H1 (cell line): Measurements from ENCODE around the gene SAFB. TPM values are rescaled to one million over a fixed set of nuclear protein-coding genes. Genes with fewer than 3 reads are reported as not detected.

Experiments used
- TAF7 ChIP-seq: optimal IDR thresholded peaks from 2 replicates; pipeline ENCODE3; 2011; ENCODE audit warnings: low read depth, mild to moderate bottlenecking, inconsistent platforms, low read length, moderate library complexity, borderline replicate concordance
- polyA plus RNA-seq, 7 experiments: library from polyadenylated mRNA; depleted of rRNA in 3 of 7; stranded (reverse) in 5 of 7; unstranded in 2 of 7; fragments of >200 nt in 5 of 7; fragments of 200-250 nt in 2 of 7; gene quantifications; 1 replicate in 5 of 7; 2 replicates in 1 of 7; 4 replicates in 1 of 7; pipeline versions ENCODE4 v1.2.1 to v1.2.3, GENCODE V29; 2011 to 2013; ENCODE audit warnings: missing spikeins in 2 of 7, mixed read lengths in 2 of 7
- total RNA-seq: library from RNA; stranded (reverse); fragmentation: NEBNext Ultra II Directional; extraction: Animal tissue kit (Norgen Biotek cat#: 25700); gene quantifications from 2 replicates; pipeline ENCODE4 v1.2.1, GENCODE V29; 2021

Gene SAFB
- total and polyA plus RNA-seq, 2 of the 8 experiments (the other 6 are each of a cell fraction or from before 2014, with no cell fraction given): 27.0 to 110 TPM

GRCh38 chr19:5676105-5676771, 53.4 kb downstream of the SAFB start (continued):
- no peak for TF ChIP-seq TAF7
- TF ChIP-seq, all 59 proteins: peak for 0
